Cardiac septum (tissue), 1 donor: ENCODE data around the gene CBLC. TPM values are rescaled to one million over a fixed set of nuclear protein-coding genes. Genes with fewer than 3 reads are reported as not detected.
A peak's percentile ranks its signal among the peaks of the same experiment; 100 is the strongest.

Experiments
- DNase-seq: peaks from one replicate; pipeline ENCODE4 v3.0.0-alpha.2; 2020; ENCODE audit warnings: low spot score
- intact Hi-C: fragments of 100-400 bp; cut with DNase I; formaldehyde crosslinking; loops from one replicate; pipeline ENCODE4 v1.14.0; 2022
- total RNA-seq: library from RNA; stranded (reverse); fragmentation: NEBNext Ultra II Directional; extraction: Animal tissue kit (Norgen Biotek cat#: 25700); gene quantifications from one replicate; pipeline ENCODE4 v1.2.1, GENCODE V29; 2021
- donor health status: DM: no; HTN: no; CAD: no.

CBLC gene
- total RNA-seq, 1 donor from 2014 or later = not detected

GRCh38 chr19:44785993-44786392 is 8.3 kb downstream of the CBLC start:
- no peak for DNase-seq
- intact Hi-C loops = loop anchor here (2.0 to 10.0 kb wide), 2 partner anchors 21 to 169 kb away; partner anchors contain the start of gene CLPTM1

- DNase-seq = no peak
- intact Hi-C loops = loop anchor here (10.0 kb wide), 1 partner anchor 166 kb away; the partner anchor contains the start of gene CLPTM1
Measured at GRCh38 chr19:44788971-44789370, 11.3 kb downstream of the CBLC start.

- DNase-seq = no peak
- intact Hi-C loops = loop anchor here (10.0 kb wide), 1 partner anchor 165 kb away; the partner anchor contains the start of gene CLPTM1
Measured at GRCh38 chr19:44789943-44790483, 12.3 kb downstream of the CBLC start.

- intact Hi-C loops = no loop called here
- DNase-seq = no peak
Measured at GRCh38 chr19:44792281-44792680, 14.6 kb downstream of the CBLC start.

GRCh38 chr19:44794610-44795009 is 16.9 kb downstream of the CBLC start:
- intact Hi-C loops = no loop called here
- no peak for DNase-seq

GRCh38 chr19:44795398-44795987 is 17.8 kb downstream of the CBLC start:
- intact Hi-C loops = no loop called here
- DNase-seq = no peak

GRCh38 chr19:44796701-44797115 is 19.0 kb downstream of the CBLC start:
- intact Hi-C loops = loop anchor here (2.0 kb wide), 1 partner anchor 48 kb away; no protein-coding TSS in a partner anchor
- DNase-seq = peak; percentile 82

GRCh38 chr19:44799627-44800346 is 22.1 kb downstream of the CBLC start:
- intact Hi-C loops = loop anchor here (1.0 kb wide), 1 partner anchor 46 kb away; no protein-coding TSS in a partner anchor
- no peak for DNase-seq

- intact Hi-C loops = loop anchor here (1.0 kb wide), 1 partner anchor 45 kb away; no protein-coding TSS in a partner anchor
- DNase-seq = peak; percentile 91
Measured at GRCh38 chr19:44800461-44800860, 22.8 kb downstream of the CBLC start.

- DNase-seq = no peak
- intact Hi-C loops = no loop called here
Measured at GRCh38 chr19:44803442-44804428, 26.0 kb downstream of the CBLC start.

GRCh38 chr19:44806291-44806690 is 28.6 kb downstream of the CBLC start:
- intact Hi-C loops = loop anchor here (2.0 kb wide), 1 partner anchor 21 kb away; no protein-coding TSS in a partner anchor
- no peak for DNase-seq

- intact Hi-C loops = loop anchor here (2.0 kb wide), 1 partner anchor 22 kb away; no protein-coding TSS in a partner anchor
- DNase-seq = no peak
Measured at GRCh38 chr19:44807162-44807561, 29.5 kb downstream of the CBLC start.

GRCh38 chr19:44807652-44808462 is 30.2 kb downstream of the CBLC start:
- DNase-seq = no peak
- intact Hi-C loops = loop anchor here (2.0 kb wide), 2 partner anchors 23 to 37 kb away; no protein-coding TSS in a partner anchor

GRCh38 chr19:44808463-44809371 is 31.0 kb downstream of the CBLC start, which contains the start of gene BCAM:
Gene BCAM, plus strand, starts transcription at chr19:44809103. Its CDS starts 22 bp downstream, at chr19:44809125.
- intact Hi-C loops = loop anchor here (2.0 kb wide), 1 partner anchor 36 kb away; no protein-coding TSS in a partner anchor
- DNase-seq = peak; percentile 90

- intact Hi-C loops = loop anchor here (2.0 kb wide), 1 partner anchor 35 kb away; no protein-coding TSS in a partner anchor
- no peak for DNase-seq
Measured at GRCh38 chr19:44809577-44810233, 32.0 kb downstream of the CBLC start.

GRCh38 chr19:44810234-44811121 is 32.8 kb downstream of the CBLC start:
- no peak for DNase-seq
- intact Hi-C loops = no loop called here
